HepG2 (cell line): Measurements from ENCODE around the gene XPC. TPM values are rescaled to one million over a fixed set of nuclear protein-coding genes. Genes with fewer than 3 reads are reported as not detected.

Experiments
- BRD4 ChIP-seq: sonication (generic); formaldehyde crosslinking; IDR thresholded peaks from 2 replicates; pipeline ENCODE4 v1.4.0; 2020; ENCODE audit warnings: missing genetic modification reagents
- CBFB ChIP-seq: sonication (generic); formaldehyde crosslinking; IDR thresholded peaks from 2 replicates; pipeline ENCODE4 v1.4.0; 2020; ENCODE audit warnings: missing genetic modification reagents
- FOXO1 ChIP-seq: sonication (generic); formaldehyde crosslinking; IDR thresholded peaks from 2 replicates; pipeline ENCODE4 v1.4.0; 2020; ENCODE audit warnings: missing genetic modification reagents
- HNF1A ChIP-seq, 2 experiments: sonication (generic) in 1 of 2; formaldehyde crosslinking in 1 of 2; IDR thresholded peaks; 2 replicates each; pipeline versions ENCODE4 v1.4.0 to v1.6.1; 2016 to 2020; ENCODE audit warnings: borderline replicate concordance in 1 of 2, low read depth in 1 of 2, mild to moderate bottlenecking in 1 of 2, missing genetic modification reagents in 1 of 2
- HNRNPK ChIP-seq: fragments of 200-400 bp; formaldehyde crosslinking; IDR thresholded peaks from 2 replicates; pipeline ENCODE4 v1.6.1; 2018; ENCODE audit warnings: low read length, low read depth, moderate library complexity, mild to moderate bottlenecking; ENCODE audit not compliant: poor library complexity, severe bottlenecking
- KLF9 ChIP-seq: IDR thresholded peaks from 2 replicates; pipeline ENCODE4 v1.6.1; 2016; ENCODE audit warnings: low read depth
- LBX2 ChIP-seq: sonication (generic); formaldehyde crosslinking; IDR thresholded peaks from 2 replicates; pipeline ENCODE4 v1.5.0; 2020; ENCODE audit warnings: missing genetic modification reagents, mild to moderate bottlenecking, borderline replicate concordance
- NRL ChIP-seq: sonication (generic); formaldehyde crosslinking; IDR thresholded peaks from 2 replicates; pipeline ENCODE4 v1.5.0; 2020; ENCODE audit warnings: missing genetic modification reagents, mild to moderate bottlenecking, moderate library complexity, borderline replicate concordance
- PHF8 ChIP-seq: sonication (generic); formaldehyde crosslinking; IDR thresholded peaks from 2 replicates; pipeline ENCODE4 v1.5.0; 2020; ENCODE audit warnings: missing genetic modification reagents
- SAP130 ChIP-seq: IDR thresholded peaks from 2 replicates; pipeline ENCODE4 v1.6.1; 2016; ENCODE audit warnings: low read depth
- SKIL ChIP-seq: sonication (generic); formaldehyde crosslinking; IDR thresholded peaks from 2 replicates; pipeline ENCODE4 v1.8.0; 2022; ENCODE audit warnings: missing genetic modification reagents, mild to moderate bottlenecking, moderate library complexity, borderline replicate concordance
- TBL1XR1 ChIP-seq: fragments of 150-350 bp; IDR thresholded peaks from 2 replicates; pipeline ENCODE4 v1.6.1; 2014; ENCODE audit warnings: borderline replicate concordance, low read length; ENCODE audit not compliant: partially characterized antibody
- THRA ChIP-seq: sonication (generic); formaldehyde crosslinking; IDR thresholded peaks from 2 replicates; pipeline ENCODE4 v1.4.0; 2020; ENCODE audit warnings: missing genetic modification reagents, borderline replicate concordance
- TOPORS ChIP-seq: sonication (generic); formaldehyde crosslinking; IDR thresholded peaks from 2 replicates; pipeline ENCODE4 v1.8.0; 2023; ENCODE audit warnings: mild to moderate bottlenecking, missing genetic modification reagents
- ZMAT5 ChIP-seq: sonication (generic); formaldehyde crosslinking; IDR thresholded peaks from 2 replicates; pipeline ENCODE4 v1.5.0; 2020; ENCODE audit warnings: mild to moderate bottlenecking, low read depth, missing genetic modification reagents, borderline replicate concordance
- ZNF468 ChIP-seq: sonication (generic); formaldehyde crosslinking; IDR thresholded peaks from 2 replicates; pipeline ENCODE4 v1.8.0; 2022; ENCODE audit warnings: mild to moderate bottlenecking, moderate library complexity, missing genetic modification reagents
- ZNF737 ChIP-seq: sonication (generic); formaldehyde crosslinking; IDR thresholded peaks from 2 replicates; pipeline ENCODE4 v1.5.0; 2020; ENCODE audit warnings: missing genetic modification reagents, mild to moderate bottlenecking, borderline replicate concordance
- polyA plus RNA-seq, 8 experiments: library from polyadenylated mRNA; depleted of rRNA in 3 of 8; stranded (reverse) in 7 of 8; unstranded in 1 of 8; fragments of >200 nt; fragmentation: Illumina TruSeq in 4 of 8; extraction: Trizol in 4 of 8; gene quantifications; 2 replicates each; pipeline versions ENCODE4 v1.2.1 to v1.2.3, GENCODE V29; 2011 to 2016; ENCODE audit warnings: low read depth in 4 of 8, missing spikeins in 1 of 8, mixed read lengths in 1 of 8; ENCODE audit not compliant: insufficient read depth in 1 of 8
- total RNA-seq, 5 experiments: library from RNA; depleted of rRNA; stranded (reverse); fragments of >200 nt; fragmentation: Illumina TruSeq; extraction: Trizol; gene quantifications; 2 replicates each; pipeline ENCODE4 v1.2.3, GENCODE V29; 2016; ENCODE audit warnings: low read depth in 1 of 5

Gene XPC
- total and polyA plus RNA-seq, 2 of the 13 experiments (the other 11 are each of a cell fraction or from before 2014, with no cell fraction given): 9.4 to 24.1 TPM

- no peak for TF ChIP-seq THRA (CRISPR knock-in tag)
- TF ChIP-seq LBX2 (CRISPR knock-in tag): peak; percentile 90; the same call in 1 of the 2 replicates
- no peak for TF ChIP-seq SKIL
- no peak; the same call in 1 of the 2 replicates for TF ChIP-seq KLF9
- peak; percentile 87 for TF ChIP-seq SAP130 (CRISPR knock-in tag)
- TF ChIP-seq CBFB (CRISPR knock-in tag): no peak
- TF ChIP-seq HNRNPK: no peak
- TF ChIP-seq FOXO1: no peak; the same call in 1 of the 2 replicates
- TF ChIP-seq NRL (CRISPR knock-in tag): peak; percentile 34; the same call in 1 of the 2 replicates
- no peak for TF ChIP-seq TBL1XR1
- 0 out of 2 replicates have a peak, but pooled peaks have one; percentile 29 for TF ChIP-seq TOPORS (CRISPR knock-in tag)
- no peak for TF ChIP-seq ZMAT5 (CRISPR knock-in tag)
- TF ChIP-seq HNF1A (IDR thresholded peaks at IDR 0.05; ENCODE audit: low read depth): no peak
- TF ChIP-seq HNF1A (CRISPR knock-in tag; IDR thresholded peaks at IDR 0.05; ENCODE audit: borderline replicate concordance): no peak
- peak; percentile 5; the same call in 1 of the 2 replicates for TF ChIP-seq PHF8 (CRISPR knock-in tag)
- TF ChIP-seq ZNF468 (CRISPR knock-in tag): no peak
- TF ChIP-seq ZNF737: no peak
- no peak for TF ChIP-seq BRD4 (CRISPR knock-in tag)
Measured at GRCh38 chr3:14125193-14126016, 53.0 kb downstream of the XPC start (continued).
